Inferior parietal cortex (tissue), 1 donor: ENCODE results near the gene MOB1A.
A peak's percentile ranks its signal among the peaks of the same experiment; 100 is the strongest.
"Not testable (repeated sequence)": the region's sequence is repeated elsewhere in the genome, so short reads cannot be mapped to it uniquely, and the experiment has no call there.

Experiments used
- DNase-seq: peaks from one replicate; pipeline ENCODE4 v3.0.0-alpha.2; 2016; ENCODE audit errors: extremely low spot score

The MOB1A gene

GRCh38 chr2:74178211-74179062 is at the start of gene MOB1A:
MOB1A (minus strand) TSS chr2:74178879; CDS start chr2:74178674, 205 bp downstream.
- peak; percentile 98 for DNase-seq

GRCh38 chr2:74227646-74228045 is 49.0 kb upstream of the MOB1A start:
- DNase-seq = no peak

GRCh38 chr2:74226648-74227213 is 48.1 kb upstream of the MOB1A start:
- no peak for DNase-seq

- DNase-seq = no peak
Observed at GRCh38 chr2:74225698-74226459, 47.2 kb upstream of the MOB1A start.

GRCh38 chr2:74223941-74224770 is 45.5 kb upstream of the MOB1A start:
- no peak for DNase-seq

- DNase-seq = no peak
Observed at GRCh38 chr2:74222300-74222650, 43.6 kb upstream of the MOB1A start.

GRCh38 chr2:74221604-74222299 is 43.1 kb upstream of the MOB1A start:
- DNase-seq = no peak

- no peak for DNase-seq
Observed at GRCh38 chr2:74221091-74221490, 42.4 kb upstream of the MOB1A start.

- no peak for DNase-seq
Observed at GRCh38 chr2:74219846-74220486, 41.3 kb upstream of the MOB1A start.

GRCh38 chr2:74216642-74217041 is 38.0 kb upstream of the MOB1A start:
- no peak for DNase-seq

- DNase-seq = not testable (repeated sequence)
Observed at GRCh38 chr2:74215771-74216170, 37.1 kb upstream of the MOB1A start.

- no peak for DNase-seq
Observed at GRCh38 chr2:74212702-74213410, 34.2 kb upstream of the MOB1A start.

- no peak for DNase-seq
Observed at GRCh38 chr2:74206180-74206688, 27.6 kb upstream of the MOB1A start.

- DNase-seq = no peak
Observed at GRCh38 chr2:74205596-74205995, 26.9 kb upstream of the MOB1A start.

GRCh38 chr2:74205113-74205512 is 26.4 kb upstream of the MOB1A start:
- no peak for DNase-seq

GRCh38 chr2:74204436-74204835 is 25.8 kb upstream of the MOB1A start:
- DNase-seq = no peak

GRCh38 chr2:74201596-74201995 is 22.9 kb upstream of the MOB1A start:
- no peak for DNase-seq

- no peak for DNase-seq
Observed at GRCh38 chr2:74201196-74201595, 22.5 kb upstream of the MOB1A start.

GRCh38 chr2:74199871-74200305 is 21.2 kb upstream of the MOB1A start:
- DNase-seq = no peak

GRCh38 chr2:74199275-74199701 is 20.6 kb upstream of the MOB1A start:
- no peak for DNase-seq
